ENCODE results near the gene ALK. TPM values are rescaled to one million over a fixed set of nuclear protein-coding genes. Genes with fewer than 3 reads are reported as not detected.

The ALK gene
- total RNA-seq, 1 experiment from 2014 or later: not detected

- H3K27me3 ChIP-seq (ENCODE audit: insufficient read depth, low read length): no peaks in the 10 kb centered on the region; the same call in 1 of the 2 replicates
- H3K9me3 ChIP-seq (ENCODE audit: control insufficient read depth, low read depth, low read length): no peaks in the 10 kb centered on the region
- H2BK15ac ChIP-seq (ENCODE audit: low read depth, low read length): no peak overlapping the region
- H4K8ac ChIP-seq (replicated peaks; ENCODE audit: insufficient read length, low read depth, low read length): no peak overlapping the region
- no peak overlapping the region for H4K5ac ChIP-seq (ENCODE audit: insufficient read length, low read depth, low read length)
- no peak overlapping the region for H3K56ac ChIP-seq (ENCODE audit: insufficient read length, low read depth, low read length)
- no peak overlapping the region for H4K91ac ChIP-seq (ENCODE audit: insufficient read length, low read depth, low read length)
- peaks cover 8% of the 10 kb centered on the region for H3K27me3 Mint-ChIP-seq (ENCODE audit: low read depth)
- no peaks in the 10 kb centered on the region for H3K9me3 Mint-ChIP-seq
- no peak overlapping the region; a peak in 1 of 7 replicates for H3K27ac Mint-ChIP-seq
- no peak for DNase-seq
- no peak overlapping the region for H3K23ac ChIP-seq (ENCODE audit: insufficient read length, low read depth, low read length)
- no peaks in the 10 kb centered on the region; a peak in 1 of 7 replicates for H3K36me3 Mint-ChIP-seq (ENCODE audit: insufficient read depth in 1 of 3, low read depth in 3 of 3)
- H2AFZ ChIP-seq (ENCODE audit: low read length): no peak overlapping the region
- H3K4ac ChIP-seq (ENCODE audit: low read depth, low read length): no peak overlapping the region
- no peak overlapping the region for H3K4me2 ChIP-seq (ENCODE audit: insufficient read depth, insufficient read length, low read length)
- H2AK5ac ChIP-seq (ENCODE audit: insufficient read length, low read length): no peak overlapping the region
- H3K4me1 ChIP-seq (ENCODE audit: insufficient read depth, low read length): no peaks in the 10 kb centered on the region
- H3K4me3 Mint-ChIP-seq: no peak overlapping the region
- H2BK5ac ChIP-seq (ENCODE audit: insufficient read length, low read length): no peak overlapping the region
- no peak overlapping the region for H3T11ph ChIP-seq (ENCODE audit: low read length)
- H3K23me2 ChIP-seq (ENCODE audit: insufficient read length, low read depth, low read length, poor library complexity, severe bottlenecking): no peaks in the 10 kb centered on the region
- no peak overlapping the region for H3K9ac ChIP-seq (ENCODE audit: extremely low read depth, insufficient read length, low read length)
- no peaks in the 10 kb centered on the region for H4K20me1 ChIP-seq (ENCODE audit: control insufficient read depth, insufficient read depth, insufficient read length)
- peaks cover 17 to 21% of the 10 kb centered on the region in 2 experiments for H3K4me1 Mint-ChIP-seq
- no peak overlapping the region for H3K18ac ChIP-seq (ENCODE audit: insufficient read length, low read depth, low read length)
- no peaks in the 10 kb centered on the region for H3K79me1 ChIP-seq (ENCODE audit: insufficient read depth, low read depth, low read length, poor library complexity, severe bottlenecking)
- no peak overlapping the region for H2BK12ac ChIP-seq (ENCODE audit: insufficient read length, low read depth, low read length)
- H3K79me2 ChIP-seq (ENCODE audit: insufficient read depth, low read length): no peaks in the 10 kb centered on the region
- no peak overlapping the region for H2BK20ac ChIP-seq (ENCODE audit: low read depth, low read length, poor library complexity, severe bottlenecking)
- no CpG with 5 or more reads among the region's 5 CpGs for WGBS (ENCODE audit: extremely low coverage, insufficient read length, low lambda C conversion rate)
- no peak overlapping the region for H3K14ac ChIP-seq (ENCODE audit: insufficient read depth, low read length)
- no peak for TF ChIP-seq CTCF (conservative IDR thresholded peaks at IDR 0.05)
- H2BK120ac ChIP-seq (ENCODE audit: low read depth, low read length, poor library complexity, severe bottlenecking): no peak overlapping the region
- H3K27ac ChIP-seq (ENCODE audit: insufficient read length, low read depth, low read length): no peak overlapping the region
Measured at GRCh38 chr2:29272311-29272710, 649.1 kb downstream of the ALK start.
